LNCAP (cell line): ENCODE results near the gene MX2.

Experiments
- TF ChIP-seq, protein P1 (sequence below): fragments of 450-650 bp; IDR thresholded peaks from 2 replicates; pipeline ENCODE4 v1.5.1; 2017; ENCODE audit warnings: mild to moderate bottlenecking

MX2 gene

DNA sequence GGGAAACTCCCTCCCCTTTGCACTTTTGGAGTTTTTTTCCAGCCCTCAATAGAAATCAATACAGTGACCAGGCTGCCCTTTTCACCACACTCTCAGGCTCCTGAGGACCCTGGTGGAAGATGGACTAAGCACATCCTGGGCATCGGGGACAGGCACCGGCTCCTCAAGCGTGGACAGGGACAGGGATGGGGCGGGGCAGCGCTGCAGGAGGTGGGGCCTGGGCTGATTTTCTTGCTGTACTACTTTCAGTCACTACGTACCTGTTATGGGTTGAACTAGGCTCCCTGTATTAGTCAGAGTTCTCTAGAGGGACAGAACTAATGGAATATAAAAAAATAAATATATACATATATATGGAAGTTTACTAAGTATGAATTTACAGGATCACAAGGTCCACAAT is 2.5 kb downstream of the MX2 start:
- TF ChIP-seq, protein P1, sequence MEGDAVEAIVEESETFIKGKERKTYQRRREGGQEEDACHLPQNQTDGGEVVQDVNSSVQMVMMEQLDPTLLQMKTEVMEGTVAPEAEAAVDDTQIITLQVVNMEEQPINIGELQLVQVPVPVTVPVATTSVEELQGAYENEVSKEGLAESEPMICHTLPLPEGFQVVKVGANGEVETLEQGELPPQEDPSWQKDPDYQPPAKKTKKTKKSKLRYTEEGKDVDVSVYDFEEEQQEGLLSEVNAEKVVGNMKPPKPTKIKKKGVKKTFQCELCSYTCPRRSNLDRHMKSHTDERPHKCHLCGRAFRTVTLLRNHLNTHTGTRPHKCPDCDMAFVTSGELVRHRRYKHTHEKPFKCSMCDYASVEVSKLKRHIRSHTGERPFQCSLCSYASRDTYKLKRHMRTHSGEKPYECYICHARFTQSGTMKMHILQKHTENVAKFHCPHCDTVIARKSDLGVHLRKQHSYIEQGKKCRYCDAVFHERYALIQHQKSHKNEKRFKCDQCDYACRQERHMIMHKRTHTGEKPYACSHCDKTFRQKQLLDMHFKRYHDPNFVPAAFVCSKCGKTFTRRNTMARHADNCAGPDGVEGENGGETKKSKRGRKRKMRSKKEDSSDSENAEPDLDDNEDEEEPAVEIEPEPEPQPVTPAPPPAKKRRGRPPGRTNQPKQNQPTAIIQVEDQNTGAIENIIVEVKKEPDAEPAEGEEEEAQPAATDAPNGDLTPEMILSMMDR: no peak

DNA sequence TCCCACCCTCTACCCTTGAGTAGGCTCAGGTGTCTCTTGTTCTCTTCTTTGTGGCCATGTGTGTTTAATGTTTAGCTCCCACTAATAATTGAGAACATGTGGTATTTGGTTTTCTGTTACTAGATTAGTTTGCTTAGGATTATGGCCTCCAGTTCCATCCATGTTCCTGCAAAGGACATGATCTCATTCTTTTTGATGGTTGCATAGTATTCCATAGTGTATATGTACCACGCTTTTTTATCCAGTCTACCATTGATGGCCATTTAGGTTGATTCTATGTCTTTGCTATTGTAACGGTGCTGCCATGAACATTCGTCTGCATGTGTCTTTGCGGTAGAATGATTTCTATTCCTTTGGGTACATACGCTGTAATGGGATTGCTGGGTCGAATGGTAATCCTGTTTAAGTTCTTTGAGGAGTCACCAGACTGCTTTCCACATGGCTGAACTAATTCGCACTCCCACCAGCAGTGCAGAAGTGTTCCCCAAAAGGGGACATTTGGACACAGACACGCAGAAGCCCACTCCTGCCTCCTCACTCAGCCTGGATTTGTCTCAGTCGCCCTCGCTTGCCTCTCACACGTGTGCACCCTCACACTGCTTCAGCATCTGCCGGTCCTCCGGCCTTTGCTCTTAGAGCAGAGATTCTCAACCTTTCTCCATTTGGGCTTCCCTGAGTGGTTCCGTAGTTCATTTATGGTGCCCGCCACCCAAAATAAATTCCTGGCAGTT is 3.7 kb downstream of the MX2 start:
- TF ChIP-seq, protein P1: no peak

DNA sequence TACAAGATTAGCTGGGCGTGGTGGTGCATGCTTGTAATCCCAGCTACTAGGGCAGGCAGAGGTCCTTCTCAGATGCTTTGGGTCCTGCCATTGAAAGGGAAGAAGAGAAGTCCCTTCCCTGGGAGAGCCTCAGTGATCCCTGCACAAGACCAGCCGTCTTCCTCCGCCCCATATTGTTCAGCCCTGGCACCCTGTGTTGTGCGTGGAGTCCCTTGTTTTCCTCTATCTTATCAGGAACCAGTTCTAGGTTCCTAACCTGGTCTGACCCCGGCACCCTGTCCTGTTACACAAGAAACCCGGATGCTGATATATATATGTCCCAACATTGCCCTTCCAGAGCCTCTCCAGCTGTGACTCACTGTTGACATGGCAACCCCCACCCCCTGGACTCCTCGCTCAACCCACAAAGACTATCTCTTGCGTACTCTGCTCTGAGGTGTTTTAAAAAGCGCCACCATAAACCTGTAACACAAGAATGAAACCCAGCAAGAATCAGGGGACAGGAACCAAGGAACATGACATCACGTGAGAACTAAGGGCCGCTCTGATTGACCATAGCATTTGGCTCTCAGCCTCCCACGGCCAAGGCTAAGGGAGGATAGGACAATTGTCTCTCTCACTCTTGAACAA is 4.8 kb downstream of the MX2 start:
- TF ChIP-seq, protein P1: no peak

DNA sequence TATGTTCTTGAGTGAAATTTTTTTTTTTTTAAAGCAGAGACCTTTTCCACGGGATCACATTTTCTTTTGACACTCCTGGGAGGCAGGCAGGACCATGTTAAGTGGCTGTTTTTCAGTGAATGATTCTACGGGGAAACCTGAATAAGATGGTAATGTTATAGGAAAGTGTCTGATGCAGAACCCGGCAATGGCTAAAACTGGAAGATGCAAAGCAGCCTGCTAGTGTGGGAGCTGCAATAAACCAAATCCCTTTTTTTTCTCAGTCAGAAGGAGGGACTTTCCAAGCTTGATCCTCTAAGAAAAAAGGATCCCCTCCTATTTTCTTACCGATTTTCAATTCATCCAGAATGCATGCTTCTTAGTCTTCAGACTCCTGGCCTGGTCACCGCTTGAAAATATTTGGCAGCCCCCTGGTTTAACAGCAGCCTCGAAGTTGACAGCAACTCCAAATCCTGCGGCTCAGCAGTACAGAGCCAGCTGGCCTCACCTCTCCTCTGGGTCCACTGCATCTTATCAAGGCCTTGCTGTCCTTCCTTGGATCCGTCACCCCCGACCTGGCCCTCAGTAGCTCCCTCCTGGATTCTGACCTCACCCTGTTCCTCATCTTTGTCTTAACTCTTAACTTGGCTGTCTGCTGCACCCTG is 5.6 kb downstream of the MX2 start:
- TF ChIP-seq, protein P1: no peak

DNA sequence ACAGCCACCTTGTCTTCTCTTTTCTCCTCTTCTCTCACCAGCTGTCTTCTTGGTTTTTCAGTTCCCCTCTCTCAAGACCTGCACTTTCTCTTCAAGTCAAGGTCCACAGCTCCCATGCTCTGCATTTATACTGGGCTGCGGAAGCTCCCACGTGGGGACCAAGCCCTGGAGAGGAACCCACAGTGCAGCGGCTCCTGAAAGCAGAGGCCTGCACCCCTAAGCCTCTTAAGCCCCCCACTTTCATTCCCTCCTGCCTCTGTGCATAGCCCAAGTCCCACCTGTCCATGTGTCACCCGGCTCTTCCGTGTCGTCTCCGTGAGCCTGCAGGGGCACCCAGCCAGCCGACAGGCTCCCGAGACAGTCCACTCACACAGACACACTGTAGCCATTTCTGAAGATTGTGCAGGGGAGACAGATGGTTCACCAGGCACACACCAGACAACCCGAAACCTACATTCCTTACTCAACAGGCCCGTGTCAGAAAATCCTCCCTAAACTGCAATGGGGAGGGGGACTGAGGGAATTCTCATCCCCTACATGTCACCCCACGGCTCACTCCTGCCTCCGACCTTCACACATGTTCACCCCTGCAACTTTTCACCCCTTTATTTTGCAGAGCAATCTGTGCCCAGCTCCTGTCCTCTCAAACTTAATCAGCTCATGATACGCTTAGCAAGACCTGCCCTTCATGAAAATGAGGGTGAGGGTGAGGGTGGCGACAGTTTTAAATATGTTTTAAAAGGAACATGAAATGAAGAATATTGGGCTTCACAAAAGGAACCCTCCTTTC is 6.3 kb downstream of the MX2 start:
- TF ChIP-seq, protein P1: no peak

DNA sequence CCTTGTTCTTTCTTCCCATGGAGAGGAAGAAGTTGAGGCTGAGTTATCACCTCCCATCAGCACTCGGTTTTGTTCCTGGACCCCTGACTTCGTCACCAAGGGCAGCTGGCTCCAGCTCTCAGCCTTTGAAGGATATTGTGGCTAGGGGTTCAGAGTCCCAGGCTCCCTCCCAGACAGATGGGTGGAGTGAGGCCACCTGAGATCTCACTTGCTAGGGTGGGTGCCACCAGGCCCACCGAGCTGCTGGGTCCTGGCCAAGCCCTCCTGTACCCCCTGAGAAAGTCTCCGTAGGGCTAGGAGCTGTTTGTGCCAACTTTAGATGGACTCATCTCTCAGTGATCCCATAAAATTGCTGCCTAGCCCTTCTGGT is 6.9 kb downstream of the MX2 start:
- TF ChIP-seq, protein P1: no peak

DNA sequence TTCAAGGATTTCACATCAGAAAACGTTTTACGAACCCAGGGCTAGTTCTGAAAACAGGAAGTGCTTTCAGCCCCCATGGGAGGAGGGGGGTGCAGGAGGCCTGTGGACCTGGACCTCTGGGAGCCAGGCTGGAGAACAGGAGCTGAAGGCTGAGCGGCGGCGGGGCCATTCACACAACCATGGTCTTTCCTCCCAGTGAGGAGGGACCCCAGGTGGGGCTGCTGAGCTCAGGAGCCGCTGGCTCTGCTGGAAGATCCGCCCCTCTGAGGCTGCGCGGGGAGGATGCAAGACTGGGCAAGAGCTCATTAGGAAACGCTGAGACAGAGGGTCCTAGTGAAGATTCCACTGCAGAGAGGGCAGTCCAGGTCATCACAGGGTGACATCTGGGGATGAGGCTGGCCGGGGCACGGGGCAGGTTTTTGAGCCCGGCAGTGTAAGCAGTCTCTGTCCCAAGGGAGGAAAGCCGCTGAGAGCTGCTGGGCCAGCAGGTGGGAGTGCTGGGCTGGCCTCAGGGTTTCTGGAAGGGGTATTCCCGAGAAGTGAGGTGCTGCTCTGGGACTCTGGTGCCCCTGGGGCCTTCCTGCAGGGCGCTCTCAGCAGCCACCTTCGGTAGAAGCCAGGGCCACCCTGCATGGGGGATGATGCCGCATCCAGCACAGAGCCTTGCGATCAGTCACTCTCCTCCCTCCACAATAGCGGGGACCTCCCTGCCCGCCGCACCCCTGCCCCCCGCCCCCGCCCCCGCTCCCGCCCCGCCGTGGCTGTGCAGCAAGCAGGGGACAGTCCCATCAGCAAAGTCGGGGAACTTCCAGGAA is 7.5 kb downstream of the MX2 start:
- TF ChIP-seq, protein P1: no peak
